Measurements from ENCODE around the gene GYG2. TPM values are rescaled to one million over a fixed set of nuclear protein-coding genes. Genes with fewer than 3 reads are reported as not detected.

The GYG2 gene
- total and polyA plus RNA-seq, 2 donors (not counting 3 experiments of a cell fraction or from before 2014, with no cell fraction given): 0.12 to 0.22 TPM

DNA sequence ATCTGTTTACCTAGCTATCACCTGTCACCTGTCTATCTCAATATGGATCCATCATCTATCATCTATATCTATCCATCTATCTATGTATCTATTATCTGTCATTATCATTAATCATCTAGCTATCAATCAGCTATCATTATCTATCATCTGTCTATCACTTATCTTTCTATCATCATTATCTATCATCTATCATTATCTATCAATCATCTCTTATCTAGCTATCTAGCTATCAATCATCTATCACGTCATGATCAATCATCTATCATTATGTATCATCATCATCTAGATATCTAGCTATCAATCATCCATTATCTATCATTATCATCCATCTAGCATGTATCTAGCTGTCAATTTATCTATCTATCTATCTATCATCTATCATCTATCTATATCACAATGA is 92.5 kb downstream of the GYG2 start:
- Histone ChIP-seq H3K9me3 (replicated peaks; ENCODE audit: control insufficient read depth, insufficient read depth, low read length) (no peaks in the 10 kb centered on the region), H4K20me1 (replicated peaks; ENCODE audit: control insufficient read depth, extremely low read depth, insufficient read depth, low read length) (no peaks in the 10 kb centered on the region), H3K27ac (ENCODE audit: insufficient read depth, low read depth, low read length) (no peak overlapping the region), H3K9ac (replicated peaks; ENCODE audit: extremely low read depth, insufficient read depth, low read length) (no peak overlapping the region), H3K36me3 (ENCODE audit: control insufficient read depth in 2 of 2, extremely low read depth in 1 of 2, insufficient read depth in 2 of 2, low read length in 2 of 2) (no peaks in the 10 kb centered on the region), H3K9me1 (replicated peaks; ENCODE audit: control insufficient read depth, extremely low read depth, insufficient read depth, low read length) (no peaks in the 10 kb centered on the region), H2AFZ (ENCODE audit: low read depth, low read length) (no peak overlapping the region), H3K79me2 (ENCODE audit: control insufficient read depth, insufficient read depth, low read length) (no peaks in the 10 kb centered on the region), H3K27me3 (ENCODE audit: control insufficient read depth in 2 of 2, insufficient read depth in 2 of 2, low read length in 2 of 2) (no peaks in the 10 kb centered on the region), H3K4me3 (replicated peaks in 1 of 3; ENCODE audit: insufficient read depth in 1 of 3, low read depth in 1 of 3, low read length in 3 of 3) (no peak overlapping the region), H3K4me1 (ENCODE audit: control insufficient read depth, extremely low read depth, insufficient read depth, low read length) (no peaks in the 10 kb centered on the region), H3K4me2 (ENCODE audit: insufficient read depth, low read length) (no peak overlapping the region)
- FAIRE-seq (no peak), DNase-seq (ENCODE audit: low read depth, low spot score) (no peak)
- CTCF ChIA-PET: no interaction called here
- BruUV-seq (replicated peaks): no TSS peak
- intact Hi-C loops (cut with micrococcal nuclease): no loop called here
- no peak for TF ChIP-seq GATA2 (IDR thresholded peaks at IDR 0.05; ENCODE audit: insufficient read depth, insufficient read length, low read depth, low read length)
- POLR2A ChIA-PET: no interaction called here
- dilution Hi-C loops (cut with MboI; ENCODE audit: extremely low pct_ligation_motif_present, low sequenced_read_pairs): no loop called here

DNA sequence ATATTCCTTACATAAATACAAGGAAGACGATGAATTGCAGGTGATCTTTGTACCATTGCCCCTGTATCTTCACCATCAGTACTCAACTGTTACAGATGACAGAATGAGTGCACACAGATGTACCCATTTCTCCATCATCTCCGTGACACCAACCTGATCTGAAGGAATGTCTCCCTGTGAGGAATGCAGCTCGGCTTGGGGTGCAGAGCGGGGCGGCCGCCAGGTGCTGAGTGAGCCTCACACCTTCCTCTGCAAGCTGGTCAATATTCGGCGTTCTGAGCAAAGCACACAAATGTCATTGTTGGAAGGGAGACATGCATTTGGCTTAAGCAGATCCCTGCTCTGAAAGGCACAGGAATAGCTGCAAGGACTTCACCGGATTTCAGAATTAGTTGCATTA is 93.0 kb downstream of the GYG2 start:
- FAIRE-seq: no peak
- no TSS peak for BruUV-seq (replicated peaks)
- H3K27me3 ChIP-seq (ENCODE audit: control insufficient read depth in 2 of 2, insufficient read depth in 2 of 2, low read length in 2 of 2): no peaks in the 10 kb centered on the region

More for the DNA sequence above, 93.0 kb downstream of the GYG2 start:
- no peaks in the 10 kb centered on the region for H3K36me3 ChIP-seq (ENCODE audit: control insufficient read depth in 2 of 2, extremely low read depth in 1 of 2, insufficient read depth in 2 of 2, low read length in 2 of 2)
- no peaks in the 10 kb centered on the region for H3K79me2 ChIP-seq (ENCODE audit: control insufficient read depth, insufficient read depth, low read length)
- H3K9me3 ChIP-seq (replicated peaks; ENCODE audit: control insufficient read depth, insufficient read depth, low read length): no peaks in the 10 kb centered on the region
- H3K4me2 ChIP-seq (ENCODE audit: insufficient read depth, low read length): no peak overlapping the region
- H3K9ac ChIP-seq (replicated peaks; ENCODE audit: extremely low read depth, insufficient read depth, low read length): no peak overlapping the region
- ChIA-PET POLR2A (no interaction called here), CTCF (no interaction called here)
- no peak overlapping the region for H2AFZ ChIP-seq (ENCODE audit: low read depth, low read length)
- intact Hi-C loops (cut with micrococcal nuclease): no loop called here
- no peaks in the 10 kb centered on the region for H3K9me1 ChIP-seq (replicated peaks; ENCODE audit: control insufficient read depth, extremely low read depth, insufficient read depth, low read length)
- H3K4me3 ChIP-seq (replicated peaks in 1 of 3; ENCODE audit: insufficient read depth in 1 of 3, low read depth in 1 of 3, low read length in 3 of 3): no peak overlapping the region
- no peak for TF ChIP-seq GATA2 (IDR thresholded peaks at IDR 0.05; ENCODE audit: insufficient read depth, insufficient read length, low read depth, low read length)
- dilution Hi-C loops (cut with MboI; ENCODE audit: extremely low pct_ligation_motif_present, low sequenced_read_pairs): no loop called here
- no peak overlapping the region for H3K27ac ChIP-seq (ENCODE audit: insufficient read depth, low read depth, low read length)
- H3K4me1 ChIP-seq (ENCODE audit: control insufficient read depth, extremely low read depth, insufficient read depth, low read length): no peaks in the 10 kb centered on the region
- DNase-seq (ENCODE audit: low read depth, low spot score): no peak
- no peaks in the 10 kb centered on the region for H4K20me1 ChIP-seq (replicated peaks; ENCODE audit: control insufficient read depth, extremely low read depth, insufficient read depth, low read length)
